Mucosa of gallbladder (tissue), 1 donor: ENCODE results near the gene FGFR1OP2. TPM values are rescaled to one million over a fixed set of nuclear protein-coding genes. Genes with fewer than 3 reads are reported as not detected.

Experiments used
- DNase-seq: peaks from one replicate; pipeline ENCODE4 v3.0.0-alpha.2; 2020; ENCODE audit warnings: low spot score
- total RNA-seq: library from RNA; stranded (reverse); gene quantifications from one replicate; pipeline ENCODE4 v1.2.1, GENCODE V29; 2021
- donor health status: DM: no; HTN: no; CAD: no.

The FGFR1OP2 gene
- total RNA-seq, 1 donor from 2014 or later: 39.1 TPM

- DNase-seq: no peak
These were observed 65.4 kb downstream of the FGFR1OP2 start for GRCh38 chr12:27003421-27004381.

DNA sequence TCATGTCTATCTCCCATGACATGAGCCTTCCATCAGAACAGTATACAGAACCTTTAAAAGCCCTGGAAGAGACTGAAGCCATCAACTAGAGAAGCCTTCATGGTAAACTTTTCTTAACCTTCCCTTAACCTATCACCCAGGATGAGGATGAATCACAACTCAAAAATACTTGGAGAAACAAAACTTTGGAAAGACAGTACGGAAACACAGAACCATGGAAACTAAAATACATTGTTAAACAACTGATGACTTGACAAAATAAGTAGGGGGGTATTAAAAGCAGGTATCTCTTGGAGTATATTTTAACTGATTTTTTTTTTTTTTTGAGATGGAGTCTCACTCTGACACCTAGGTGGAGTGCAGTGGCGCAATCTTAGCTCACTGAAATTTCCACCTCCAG, 67.2 kb downstream of the FGFR1OP2 start:
- no peak for DNase-seq

DNA sequence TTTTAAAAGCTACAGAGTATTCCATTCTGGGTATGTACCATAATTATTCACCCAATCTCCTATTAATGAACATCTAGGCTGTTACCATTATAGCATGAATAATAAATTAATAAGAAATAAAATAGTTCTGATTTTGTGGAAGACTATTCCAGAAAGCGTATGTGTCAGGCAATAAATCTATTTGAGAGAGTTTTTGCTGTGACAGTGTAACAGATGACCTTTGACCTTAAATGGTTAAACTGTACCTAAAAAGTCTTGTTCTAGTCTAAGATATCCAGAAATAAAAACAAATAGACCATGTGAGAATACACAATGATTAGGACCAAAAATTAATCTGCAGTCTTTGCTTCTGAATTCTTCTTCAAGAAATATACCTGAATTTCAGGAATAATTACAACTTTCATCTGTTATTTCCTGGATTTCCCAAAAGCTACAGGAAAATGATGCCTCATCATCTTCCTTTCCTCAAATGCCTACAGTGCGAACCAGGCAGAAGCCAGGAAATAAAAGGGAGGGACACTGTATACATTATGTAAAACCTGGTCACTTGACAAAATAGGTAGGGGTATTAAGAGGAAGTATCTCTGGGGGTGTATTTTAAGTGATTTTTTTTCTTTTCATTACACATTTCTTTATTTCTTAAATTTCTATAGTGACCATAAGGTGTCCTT, 68.7 kb downstream of the FGFR1OP2 start:
- DNase-seq: no peak

GRCh38 chr12:27008081-27008480, 69.8 kb downstream of the FGFR1OP2 start:
- no peak for DNase-seq

DNA sequence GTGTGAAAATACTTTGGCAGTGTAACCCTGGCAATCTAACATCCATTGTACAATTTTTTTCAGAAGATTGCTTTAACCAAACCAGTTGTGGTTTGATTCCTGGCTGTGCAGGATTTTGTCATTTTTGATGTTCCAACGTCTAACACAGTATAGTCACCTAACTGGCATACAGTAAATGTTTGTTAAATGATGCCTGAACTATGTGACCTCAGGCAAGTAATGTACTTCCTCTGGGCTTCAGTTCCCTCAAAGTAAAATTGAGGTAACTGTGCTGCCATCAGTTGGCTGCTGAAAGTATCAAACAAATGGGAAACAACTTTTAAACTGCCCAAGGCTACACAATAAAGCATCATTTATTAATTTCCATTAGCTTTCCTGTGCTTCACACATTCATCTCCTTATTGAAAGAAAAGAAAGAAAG, 71.6 kb downstream of the FGFR1OP2 start:
- no peak for DNase-seq

DNA sequence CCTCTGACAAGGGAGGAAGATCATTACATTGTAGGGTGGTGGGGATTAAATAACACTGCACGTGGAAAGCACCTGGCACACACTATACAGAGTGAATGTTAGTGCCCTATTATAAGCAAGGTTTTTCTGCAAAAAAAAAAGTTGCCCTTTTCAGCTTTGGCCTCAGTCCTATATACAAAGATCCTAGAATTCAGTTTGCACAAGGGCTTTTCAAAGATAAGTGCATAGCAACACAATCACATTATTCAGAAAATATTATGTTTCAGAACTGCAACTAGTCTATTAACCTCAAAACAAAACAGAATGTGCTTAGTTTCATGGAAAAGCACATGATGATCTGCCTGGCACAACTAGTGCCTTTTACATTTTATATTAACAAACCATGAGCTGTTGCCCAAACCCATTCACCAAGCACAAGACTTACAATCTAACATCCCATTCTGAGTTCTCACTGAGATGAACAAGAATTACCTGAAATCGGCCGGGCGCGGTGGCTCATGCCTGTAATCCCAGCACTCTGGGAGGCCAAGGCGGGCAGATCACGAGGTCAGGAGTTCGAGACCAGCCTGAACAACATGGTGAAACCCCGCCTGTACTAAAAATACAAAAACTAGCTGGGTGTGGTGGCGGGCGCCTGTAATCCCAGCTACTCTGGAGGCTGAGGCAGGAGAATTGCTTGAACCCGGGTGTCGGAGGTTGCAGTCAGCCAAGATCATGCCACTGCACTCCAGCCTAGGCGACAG, 74.1 kb downstream of the FGFR1OP2 start:
- no peak for DNase-seq

DNA sequence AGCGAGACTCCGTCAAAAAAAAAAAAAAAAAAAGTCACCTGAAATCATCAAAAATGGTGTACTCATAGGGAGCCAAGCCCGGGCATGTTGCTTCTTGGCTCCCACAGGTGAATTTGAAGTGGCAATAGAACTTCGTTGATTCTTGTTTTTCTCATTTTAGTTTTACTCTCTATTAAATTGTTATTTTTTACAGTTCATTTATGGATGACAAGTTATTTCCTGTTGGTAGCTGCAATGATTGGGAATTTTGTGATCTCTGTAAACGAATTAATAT, 74.6 kb downstream of the FGFR1OP2 start:
- DNase-seq: no peak

DNA sequence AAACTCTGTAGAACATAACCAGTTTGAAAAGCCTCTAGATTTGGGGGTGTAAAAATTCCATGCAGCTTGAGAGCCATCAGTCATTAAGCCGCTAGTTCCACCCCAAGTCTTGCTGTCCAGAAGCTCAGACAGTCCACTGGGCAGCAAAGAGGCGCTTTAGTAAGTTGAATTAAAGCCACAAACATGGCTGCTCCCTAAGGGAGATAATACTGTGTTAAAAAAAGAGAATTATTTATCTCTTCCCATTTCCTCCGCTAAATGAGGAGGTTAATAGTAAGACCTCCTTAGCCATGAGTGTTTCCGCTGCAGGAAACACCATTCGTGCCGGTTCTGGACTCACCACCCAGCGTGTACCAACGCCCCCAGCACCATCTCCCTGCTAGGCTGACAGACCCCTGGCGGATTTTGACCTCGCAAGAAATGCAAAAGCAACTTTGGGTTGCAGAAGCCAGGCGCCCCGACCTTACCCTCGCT, 75.4 kb downstream of the FGFR1OP2 start:
- no peak for DNase-seq

DNA sequence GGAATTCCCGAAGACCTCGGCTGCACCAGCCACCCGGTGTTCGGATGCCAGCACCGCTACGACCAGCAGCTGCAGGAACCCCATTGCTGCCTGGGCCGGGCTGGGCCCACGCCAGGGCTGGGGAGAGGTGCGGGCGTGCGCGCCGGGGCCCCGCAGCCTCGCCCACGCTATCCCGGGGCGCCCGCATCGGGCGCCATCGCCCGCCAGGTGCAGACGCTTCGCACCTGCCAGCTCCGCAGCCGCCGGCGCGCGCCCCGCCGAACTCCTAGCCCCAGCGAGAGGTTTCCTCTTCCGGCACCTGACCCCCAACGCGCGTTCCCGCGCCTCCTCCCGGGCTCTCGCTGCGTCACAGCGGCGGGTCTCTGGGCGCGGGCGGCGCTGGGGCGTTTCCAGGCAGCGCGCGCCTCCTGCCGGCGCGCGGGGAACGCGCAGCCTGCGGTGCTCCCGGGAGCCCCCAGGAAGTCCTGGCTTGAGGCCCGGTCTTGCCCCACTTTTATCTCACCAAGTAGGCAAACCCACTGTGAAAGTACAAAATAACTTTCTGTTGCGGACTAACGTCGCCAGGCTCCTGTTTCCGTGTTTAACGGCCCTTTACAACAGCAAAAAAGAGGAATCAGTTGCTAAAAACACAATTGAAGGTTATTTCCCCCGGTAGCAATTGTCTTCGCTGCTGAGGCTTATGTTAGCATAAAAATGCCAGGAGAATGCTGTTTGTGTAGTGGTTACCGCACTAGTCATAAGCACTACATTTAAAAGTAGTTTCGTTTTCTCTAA, 76.0 kb downstream of the FGFR1OP2 start, which contains the start of gene TM7SF3:
TSS of gene TM7SF3 (minus strand) at position 300 of the 774 bp plus-strand sequence. CDS start at position 84, 216 bp downstream.
- DNase-seq: peak; percentile 95

- DNase-seq: no peak
These were observed 76.8 kb downstream of the FGFR1OP2 start for GRCh38 chr12:27014859-27015729.

- DNase-seq: no peak
These were observed 77.4 kb downstream of the FGFR1OP2 start for GRCh38 chr12:27015730-27016076.

Other genes starting within 250 kb of the FGFR1OP2 start
- gene ITPR2, start 105.3 kb upstream of the FGFR1OP2 start, total RNA-seq: 50.0 TPM
- gene INTS13, start 489 bp upstream of the FGFR1OP2 start, total RNA-seq: 13.8 TPM
- gene TM7SF3, start 75.9 kb downstream of the FGFR1OP2 start, total RNA-seq: 82.8 TPM
- gene MED21, start 84.1 kb downstream of the FGFR1OP2 start, total RNA-seq: 59.0 TPM
- not detected for gene C12orf71, start 144.1 kb downstream of the FGFR1OP2 start, total RNA-seq